Vagina (tissue), 2 donors: ENCODE results near the gene ITK. TPM values are rescaled to one million over a fixed set of nuclear protein-coding genes. Genes with fewer than 3 reads are reported as not detected.
A peak's percentile ranks its signal among the peaks of the same experiment; 100 is the strongest.

ENCODE experiments used
- DNase-seq, 2 donors: peaks; one replicate each; pipeline ENCODE4 v3.0.0-alpha.2; 2017; ENCODE audit errors: extremely low spot score in 2 of 2
- H3K27ac ChIP-seq: fragments of 200-600 bp; sonication (generic); one replicate; pipeline ENCODE4 v1.5.1; 2019
- H3K27me3 ChIP-seq: fragments of 200-600 bp; sonication (generic); one replicate; pipeline ENCODE4 v1.5.1; 2019
- H3K36me3 ChIP-seq, 2 donors: fragments of 200-600 bp; sonication (generic); one replicate each; pipeline ENCODE4 v1.5.1; 2017 to 2019
- H3K4me1 ChIP-seq: fragments of 200-600 bp; sonication (generic); one replicate; pipeline ENCODE4 v1.5.1; 2019
- H3K4me3 ChIP-seq, 2 donors: fragments of 200-600 bp; sonication (generic); 1 replicate in 1 of 2; 2 replicates in 1 of 2; pipeline ENCODE4 v1.5.1; 2016 to 2019
- H3K9me3 ChIP-seq: fragments of 200-600 bp; sonication (generic); one replicate; pipeline ENCODE4 v1.5.1; 2019
- POLR2A ChIP-seq, 2 donors: fragments of 450-650 bp; IDR thresholded peaks; one replicate each; pipeline ENCODE4 v1.6.1; 2017; ENCODE audit warnings: antibody characterized with exemption in 2 of 2, mild to moderate bottlenecking in 2 of 2, moderate library complexity in 2 of 2
- POLR2AphosphoS5 ChIP-seq, 2 donors: sonication (generic); formaldehyde crosslinking; IDR thresholded peaks; one replicate each; pipeline ENCODE4 v1.9.0; 2017; ENCODE audit warnings: antibody characterized with exemption in 2 of 2, mild to moderate bottlenecking in 2 of 2, low read depth in 1 of 2; ENCODE audit not compliant: insufficient read depth in 1 of 2
- intact Hi-C: fragments of 100-400 bp; cut with DNase I; formaldehyde crosslinking; loops from one replicate; pipeline ENCODE4 v1.15.1; 2023
- total RNA-seq: library from RNA; depleted of rRNA; stranded (reverse); fragments of >200 nt; gene quantifications from one replicate; pipeline ENCODE4 v1.2.3, GENCODE V29; 2016
- TF ChIP-seq, protein P1 (sequence below), 3 experiments: fragments of 450-650 bp in 2 of 3; fragments of 200-600 bp in 1 of 3; sonication (generic) in 1 of 3; IDR thresholded peaks; one replicate each; pipeline ENCODE4 v1.5.1; 2017 to 2019; ENCODE audit warnings: antibody characterized with exemption in 3 of 3, mild to moderate bottlenecking in 2 of 3, moderate library complexity in 2 of 3

ITK gene
- total RNA-seq, 1 donor from 2014 or later = 15.7 TPM

DNA sequence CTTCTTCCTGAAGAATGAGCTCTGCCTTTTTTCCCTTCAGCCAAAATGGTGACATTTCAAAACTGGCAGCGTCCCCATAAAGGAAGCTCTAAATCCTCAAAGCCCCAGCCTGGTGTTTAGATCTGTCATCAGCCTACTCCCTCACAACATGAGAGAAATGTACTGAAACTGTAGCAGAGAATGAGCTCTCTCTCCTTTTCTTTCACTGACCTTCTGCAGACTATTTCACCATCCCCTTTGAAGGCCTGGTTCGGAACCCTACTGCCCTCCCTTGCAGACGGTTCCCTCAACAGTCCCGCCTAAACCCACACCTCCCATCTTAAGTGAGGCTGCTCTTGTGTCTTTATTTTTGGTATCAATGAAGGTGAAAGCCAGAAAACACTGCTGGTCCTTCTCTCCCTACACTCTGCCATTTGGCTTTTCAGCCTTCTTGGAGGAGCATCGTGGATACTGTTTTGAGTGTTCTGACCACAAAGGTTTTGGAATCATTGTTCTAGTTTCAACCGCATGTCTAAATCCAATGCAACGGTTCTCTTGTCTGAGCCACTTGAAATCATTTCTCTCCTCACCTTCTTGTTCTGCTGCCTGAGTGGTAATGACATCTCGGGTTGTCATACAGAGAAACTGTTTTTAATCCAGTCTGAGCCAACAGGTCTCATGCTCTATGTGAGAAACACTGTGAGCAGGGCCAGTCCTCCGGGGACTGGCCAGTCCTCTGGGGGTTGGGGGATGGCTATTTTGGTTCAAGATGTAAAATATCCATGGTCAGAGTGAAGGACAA, 39.0 kb downstream of the ITK start:
- Histone ChIP-seq H3K27me3 (no peaks in the 10 kb centered on the region), H3K27ac (no peak overlapping the region), H3K9me3 (no peaks in the 10 kb centered on the region), H3K4me3 (no peak overlapping the region), H3K36me3 (no peaks in the 10 kb centered on the region), H3K4me1 (no peaks in the 10 kb centered on the region)
- peak in 1 of 2 donors; percentile 37 for DNase-seq
- intact Hi-C loops = no loop called here
- TF ChIP-seq, protein P1, sequence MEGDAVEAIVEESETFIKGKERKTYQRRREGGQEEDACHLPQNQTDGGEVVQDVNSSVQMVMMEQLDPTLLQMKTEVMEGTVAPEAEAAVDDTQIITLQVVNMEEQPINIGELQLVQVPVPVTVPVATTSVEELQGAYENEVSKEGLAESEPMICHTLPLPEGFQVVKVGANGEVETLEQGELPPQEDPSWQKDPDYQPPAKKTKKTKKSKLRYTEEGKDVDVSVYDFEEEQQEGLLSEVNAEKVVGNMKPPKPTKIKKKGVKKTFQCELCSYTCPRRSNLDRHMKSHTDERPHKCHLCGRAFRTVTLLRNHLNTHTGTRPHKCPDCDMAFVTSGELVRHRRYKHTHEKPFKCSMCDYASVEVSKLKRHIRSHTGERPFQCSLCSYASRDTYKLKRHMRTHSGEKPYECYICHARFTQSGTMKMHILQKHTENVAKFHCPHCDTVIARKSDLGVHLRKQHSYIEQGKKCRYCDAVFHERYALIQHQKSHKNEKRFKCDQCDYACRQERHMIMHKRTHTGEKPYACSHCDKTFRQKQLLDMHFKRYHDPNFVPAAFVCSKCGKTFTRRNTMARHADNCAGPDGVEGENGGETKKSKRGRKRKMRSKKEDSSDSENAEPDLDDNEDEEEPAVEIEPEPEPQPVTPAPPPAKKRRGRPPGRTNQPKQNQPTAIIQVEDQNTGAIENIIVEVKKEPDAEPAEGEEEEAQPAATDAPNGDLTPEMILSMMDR (IDR thresholded peaks at IDR 0.05) = no peak
- TF ChIP-seq POLR2A (IDR thresholded peaks at IDR 0.05) (no peak), POLR2AphosphoS5 (IDR thresholded peaks at IDR 0.05; ENCODE audit: insufficient read depth in 1 of 2, low read depth in 1 of 2) (no peak)

DNA sequence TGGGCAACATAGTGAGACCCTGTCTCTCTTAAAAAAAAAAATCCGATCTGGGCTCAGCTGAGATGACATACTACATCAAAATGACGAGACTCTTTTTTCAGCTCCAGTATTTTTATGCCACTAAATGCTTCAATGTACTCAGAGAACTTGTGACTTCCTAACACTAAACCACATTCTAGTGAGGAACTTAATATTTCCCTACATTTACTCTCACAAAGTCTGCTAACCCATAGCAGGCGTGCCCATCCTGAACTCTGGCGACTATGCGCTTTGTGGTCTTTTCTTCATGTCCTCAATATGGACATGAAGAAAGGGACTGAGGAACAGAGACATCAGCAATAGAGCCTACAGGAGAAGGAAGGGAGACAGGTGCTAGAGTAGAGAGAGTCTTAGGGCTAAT, 41.3 kb downstream of the ITK start:
- H3K4me1 ChIP-seq = no peaks in the 10 kb centered on the region
- H3K27me3 ChIP-seq = no peaks in the 10 kb centered on the region
- no peaks in the 10 kb centered on the region for H3K9me3 ChIP-seq
- no peak overlapping the region for H3K4me3 ChIP-seq
- intact Hi-C loops = no loop called here
- H3K27ac ChIP-seq = no peak overlapping the region
- TF ChIP-seq, protein P1 (IDR thresholded peaks at IDR 0.05) = no peak
- TF ChIP-seq POLR2AphosphoS5 (IDR thresholded peaks at IDR 0.05; ENCODE audit: insufficient read depth in 1 of 2, low read depth in 1 of 2) (no peak), POLR2A (IDR thresholded peaks at IDR 0.05) (no peak)
- DNase-seq = no peak
- no peaks in the 10 kb centered on the region for H3K36me3 ChIP-seq

DNA sequence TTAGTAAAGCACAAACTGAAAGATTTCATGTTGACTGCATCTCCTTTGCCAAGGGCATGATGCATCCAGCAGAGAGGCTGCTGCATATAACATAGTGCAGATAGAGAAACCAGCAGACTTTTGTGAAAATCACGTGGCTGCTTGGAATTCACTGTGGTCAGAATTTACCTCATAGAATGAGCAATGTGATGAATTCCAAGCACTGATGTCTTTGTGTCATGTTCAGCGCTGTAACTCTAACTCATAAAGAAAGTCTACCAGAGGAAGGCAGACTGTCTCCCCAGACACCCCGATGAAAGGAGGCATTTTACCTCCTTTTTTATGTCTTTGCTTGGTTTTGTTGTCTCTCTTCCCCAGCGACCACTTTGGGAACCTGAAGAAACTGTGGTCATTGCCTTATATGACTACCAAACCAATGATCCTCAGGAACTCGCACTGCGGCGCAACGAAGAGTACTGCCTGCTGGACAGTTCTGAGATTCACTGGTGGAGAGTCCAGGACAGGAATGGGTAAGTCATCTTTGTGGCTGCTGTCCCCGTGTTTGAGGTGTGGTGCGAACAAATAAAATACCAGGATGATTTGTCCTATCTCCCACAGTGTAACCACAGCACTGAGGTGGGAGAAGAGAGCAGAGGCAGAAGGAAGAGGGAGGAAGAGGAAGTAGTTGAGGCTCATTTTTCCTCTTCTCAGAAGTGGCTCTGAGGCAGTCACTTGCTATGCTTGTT, 42.0 kb downstream of the ITK start:
- no peaks in the 10 kb centered on the region for H3K4me1 ChIP-seq
- H3K9me3 ChIP-seq = no peaks in the 10 kb centered on the region
- H3K36me3 ChIP-seq = no peaks in the 10 kb centered on the region
- H3K27ac ChIP-seq = no peak overlapping the region
- H3K4me3 ChIP-seq = no peak overlapping the region
- intact Hi-C loops = no loop called here
- DNase-seq = no peak
- no peaks in the 10 kb centered on the region for H3K27me3 ChIP-seq
- TF ChIP-seq POLR2AphosphoS5 (IDR thresholded peaks at IDR 0.05; ENCODE audit: insufficient read depth in 1 of 2, low read depth in 1 of 2) (no peak), POLR2A (IDR thresholded peaks at IDR 0.05) (no peak)
- TF ChIP-seq, protein P1 (IDR thresholded peaks at IDR 0.05) = no peak

DNA sequence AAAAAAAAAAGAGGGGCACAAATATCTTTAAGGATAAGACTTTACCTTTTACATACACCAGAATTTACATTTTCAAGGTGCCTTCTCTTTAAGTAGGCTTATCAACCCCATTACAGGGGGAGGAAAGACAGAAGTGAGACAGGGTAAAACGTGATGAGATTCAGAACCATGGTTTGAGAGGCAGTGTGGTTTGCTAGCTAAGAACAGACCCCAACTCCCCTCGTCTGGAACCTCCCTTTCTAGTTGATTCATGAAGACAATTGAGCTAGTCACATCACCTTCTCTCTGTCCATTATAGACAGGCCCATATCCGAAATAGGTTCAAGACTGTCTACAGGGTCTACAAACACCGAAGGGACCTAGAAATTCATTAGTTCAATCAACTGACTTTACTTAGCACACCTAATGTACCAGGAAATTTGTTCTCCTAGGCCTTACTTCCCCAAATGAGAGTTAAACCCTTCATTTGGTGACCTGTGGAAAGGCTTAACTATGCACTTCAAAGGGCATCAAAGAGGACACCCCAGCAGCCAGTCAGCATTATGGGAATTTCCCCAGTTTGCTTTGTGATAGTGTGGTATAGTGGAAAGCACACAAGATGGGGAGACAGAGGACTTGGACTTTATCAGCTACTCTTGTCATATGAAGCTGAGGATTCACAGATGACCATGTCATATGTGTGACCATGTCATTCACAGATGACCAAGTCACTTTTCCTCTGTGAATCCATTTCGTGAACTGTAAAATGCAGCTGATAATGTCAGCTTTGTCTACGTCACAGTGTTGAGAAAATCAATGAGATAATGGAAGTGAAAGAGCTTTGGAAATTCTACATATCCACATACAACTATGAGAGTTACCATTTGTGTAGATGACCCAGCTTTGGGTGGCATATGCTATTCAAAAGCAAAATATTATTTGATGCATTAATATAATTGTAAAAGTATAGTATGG, 45.1 kb downstream of the ITK start:
- DNase-seq = no peak
- TF ChIP-seq, protein P1 (IDR thresholded peaks at IDR 0.05) = no peak
- TF ChIP-seq POLR2AphosphoS5 (IDR thresholded peaks at IDR 0.05; ENCODE audit: insufficient read depth in 1 of 2, low read depth in 1 of 2) (no peak), POLR2A (IDR thresholded peaks at IDR 0.05) (no peak)
- Histone ChIP-seq H3K4me3 (no peak overlapping the region), H3K9me3 (no peaks in the 10 kb centered on the region), H3K4me1 (no peaks in the 10 kb centered on the region), H3K27ac (no peak overlapping the region), H3K27me3 (no peaks in the 10 kb centered on the region), H3K36me3 (no peaks in the 10 kb centered on the region)
- intact Hi-C loops = no loop called here
